SK-N-SH treated with all-trans-retinoic acid at 6 μM for 48 hours (cell line): ENCODE measurements around the gene POLR2C.

ENCODE experiments used
- BACH2 ChIP-seq: fragments of 250-450 bp; sonication (Bioruptor Pico); IDR thresholded peaks from 2 replicates; pipeline ENCODE4 v1.9.0; 2021; ENCODE audit warnings: mild to moderate bottlenecking, borderline replicate concordance
- CSDC2 ChIP-seq: fragments of 250-450 bp; sonication (Bioruptor Pico); IDR thresholded peaks from 2 replicates; pipeline ENCODE4 v1.5.0; 2020; ENCODE audit warnings: mild to moderate bottlenecking, moderate library complexity
- ESRRG ChIP-seq: fragments of 250-450 bp; sonication (Bioruptor Pico); IDR thresholded peaks from 2 replicates; pipeline ENCODE4 v1.6.1; 2021; ENCODE audit warnings: mild to moderate bottlenecking
- OSR1 ChIP-seq: fragments of 250-450 bp; sonication (Bioruptor Pico); IDR thresholded peaks from 2 replicates; pipeline ENCODE4 v1.8.0; 2022; ENCODE audit warnings: moderate library complexity, mild to moderate bottlenecking, inconsistent platforms
- TOX ChIP-seq: fragments of 250-450 bp; sonication (Bioruptor Pico); IDR thresholded peaks from 2 replicates; pipeline ENCODE4 v1.8.0; 2021; ENCODE audit warnings: mild to moderate bottlenecking, moderate library complexity, borderline replicate concordance
- TSHZ2 ChIP-seq: fragments of 250-450 bp; sonication (Bioruptor Pico); IDR thresholded peaks from 2 replicates; pipeline ENCODE4 v1.5.0; 2020; ENCODE audit warnings: mild to moderate bottlenecking, moderate library complexity
- ZC3H10 ChIP-seq: fragments of 250-450 bp; sonication (Bioruptor Pico); IDR thresholded peaks from 2 replicates; pipeline ENCODE4 v1.5.1; 2021; ENCODE audit warnings: mild to moderate bottlenecking, moderate library complexity
- ZFP3 ChIP-seq: fragments of 250-450 bp; sonication (Bioruptor Pico); IDR thresholded peaks from 2 replicates; pipeline ENCODE4 v1.5.0; 2020; ENCODE audit warnings: mild to moderate bottlenecking, moderate library complexity
- ZNF70 ChIP-seq: fragments of 450-650 bp; formaldehyde crosslinking; IDR thresholded peaks from 2 replicates; pipeline ENCODE4 v1.5.0; 2020; ENCODE audit warnings: mild to moderate bottlenecking, moderate library complexity
- ZNF8 ChIP-seq: fragments of 450-650 bp; formaldehyde crosslinking; IDR thresholded peaks from 2 replicates; pipeline ENCODE4 v1.5.0; 2020; ENCODE audit warnings: mild to moderate bottlenecking, moderate library complexity
- TF ChIP-seq, protein P1 (sequence below): fragments of 250-450 bp; sonication (Bioruptor Pico); IDR thresholded peaks from 2 replicates; pipeline ENCODE4 v1.8.0; 2020; ENCODE audit warnings: mild to moderate bottlenecking, moderate library complexity, borderline replicate concordance
- TF ChIP-seq, protein P2 (sequence below): fragments of 250-450 bp; sonication (Bioruptor Pico); IDR thresholded peaks from 2 replicates; pipeline ENCODE4 v1.8.0; 2021; ENCODE audit warnings: low read depth, mild to moderate bottlenecking, moderate library complexity, borderline replicate concordance

GRCh38 chr16:57514791-57515600 lies 52.5 kb downstream of the POLR2C start:
- no peak for TF ChIP-seq OSR1 (CRISPR knock-in tag)
- TF ChIP-seq, protein P1, sequence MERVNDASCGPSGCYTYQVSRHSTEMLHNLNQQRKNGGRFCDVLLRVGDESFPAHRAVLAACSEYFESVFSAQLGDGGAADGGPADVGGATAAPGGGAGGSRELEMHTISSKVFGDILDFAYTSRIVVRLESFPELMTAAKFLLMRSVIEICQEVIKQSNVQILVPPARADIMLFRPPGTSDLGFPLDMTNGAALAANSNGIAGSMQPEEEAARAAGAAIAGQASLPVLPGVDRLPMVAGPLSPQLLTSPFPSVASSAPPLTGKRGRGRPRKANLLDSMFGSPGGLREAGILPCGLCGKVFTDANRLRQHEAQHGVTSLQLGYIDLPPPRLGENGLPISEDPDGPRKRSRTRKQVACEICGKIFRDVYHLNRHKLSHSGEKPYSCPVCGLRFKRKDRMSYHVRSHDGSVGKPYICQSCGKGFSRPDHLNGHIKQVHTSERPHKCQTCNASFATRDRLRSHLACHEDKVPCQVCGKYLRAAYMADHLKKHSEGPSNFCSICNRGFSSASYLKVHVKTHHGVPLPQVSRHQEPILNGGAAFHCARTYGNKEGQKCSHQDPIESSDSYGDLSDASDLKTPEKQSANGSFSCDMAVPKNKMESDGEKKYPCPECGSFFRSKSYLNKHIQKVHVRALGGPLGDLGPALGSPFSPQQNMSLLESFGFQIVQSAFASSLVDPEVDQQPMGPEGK (CRISPR knock-in tag), result no peak
- no peak for TF ChIP-seq ZC3H10 (CRISPR knock-in tag)
- TF ChIP-seq TOX (CRISPR knock-in tag), result no peak
- TF ChIP-seq ZFP3 (CRISPR knock-in tag), result no peak
- no peak for TF ChIP-seq ZNF70 (CRISPR knock-in tag)
- no peak for TF ChIP-seq CSDC2
- no peak for TF ChIP-seq TSHZ2 (CRISPR knock-in tag)
- TF ChIP-seq ESRRG (CRISPR knock-in tag), result no peak
- no peak for TF ChIP-seq ZNF8
- no peak for TF ChIP-seq BACH2
- TF ChIP-seq, protein P2, sequence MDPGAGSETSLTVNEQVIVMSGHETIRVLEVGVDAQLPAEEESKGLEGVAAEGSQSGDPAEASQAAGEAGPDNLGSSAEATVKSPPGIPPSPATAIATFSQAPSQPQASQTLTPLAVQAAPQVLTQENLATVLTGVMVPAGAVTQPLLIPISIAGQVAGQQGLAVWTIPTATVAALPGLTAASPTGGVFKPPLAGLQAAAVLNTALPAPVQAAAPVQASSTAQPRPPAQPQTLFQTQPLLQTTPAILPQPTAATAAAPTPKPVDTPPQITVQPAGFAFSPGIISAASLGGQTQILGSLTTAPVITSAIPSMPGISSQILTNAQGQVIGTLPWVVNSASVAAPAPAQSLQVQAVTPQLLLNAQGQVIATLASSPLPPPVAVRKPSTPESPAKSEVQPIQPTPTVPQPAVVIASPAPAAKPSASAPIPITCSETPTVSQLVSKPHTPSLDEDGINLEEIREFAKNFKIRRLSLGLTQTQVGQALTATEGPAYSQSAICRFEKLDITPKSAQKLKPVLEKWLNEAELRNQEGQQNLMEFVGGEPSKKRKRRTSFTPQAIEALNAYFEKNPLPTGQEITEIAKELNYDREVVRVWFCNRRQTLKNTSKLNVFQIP, result no peak
